Measurements from ENCODE around the gene SIRPA.

Gene SIRPA

DNA sequence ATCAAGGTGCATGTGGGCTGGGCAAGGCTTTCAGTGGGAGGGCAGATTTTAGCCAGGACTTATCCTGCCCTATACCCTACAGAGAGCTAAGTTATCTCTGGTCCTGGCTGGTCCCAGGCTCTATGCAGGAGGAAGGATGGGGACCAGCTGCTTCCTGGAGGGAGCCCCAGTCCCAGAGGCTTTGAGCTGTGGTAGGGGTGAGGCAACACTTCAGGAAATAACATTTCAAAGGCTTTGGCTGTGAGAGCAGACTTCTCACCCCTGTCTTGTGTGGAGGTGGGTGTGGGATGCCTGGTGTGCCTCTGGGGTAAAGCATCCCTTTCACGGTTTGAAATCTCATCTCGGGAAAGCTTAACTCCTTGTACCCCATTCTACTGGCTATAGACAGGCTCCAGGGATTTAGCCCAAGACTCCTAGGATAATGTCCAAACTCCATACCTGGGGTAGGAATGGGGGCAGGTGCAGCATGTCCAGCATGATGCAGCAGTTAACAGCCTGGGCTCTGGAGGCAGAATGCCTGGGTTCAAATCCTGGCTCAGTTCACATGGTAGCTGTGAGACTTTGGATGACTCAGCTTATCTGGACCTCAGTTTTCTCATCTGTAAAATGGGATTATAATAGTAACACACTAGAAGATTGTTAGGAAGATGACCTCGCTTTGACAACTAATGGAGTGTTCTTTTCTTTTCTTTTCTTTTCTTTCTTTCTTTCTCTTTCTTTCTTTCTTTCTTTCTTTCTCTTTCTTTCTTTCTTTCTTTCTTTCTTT is 27.5 kb upstream of the SIRPA start:
- TF ChIP-seq POLR2AphosphoS5 (IDR thresholded peaks at IDR 0.05; ENCODE audit: low read depth, low read length) (no peak), SIN3A (IDR thresholded peaks at IDR 0.05; ENCODE audit: borderline replicate concordance, insufficient read depth, low read length) (no peak), REST (IDR thresholded peaks at IDR 0.05; ENCODE audit: insufficient read depth in 1 of 2, low read depth in 2 of 2, low read length in 2 of 2) (no peak), FOXP2 (optimal IDR thresholded peaks at IDR 0.05; ENCODE audit: borderline replicate concordance, extremely low read depth, extremely low read length, insufficient read depth) (no peak)

GRCh38 chr20:1868856-1869255 is 26.4 kb upstream of the SIRPA start:
- TF ChIP-seq FOXP2 (optimal IDR thresholded peaks at IDR 0.05; ENCODE audit: borderline replicate concordance, extremely low read depth, extremely low read length, insufficient read depth) (no peak), TAF1 (IDR thresholded peaks at IDR 0.05; ENCODE audit: borderline replicate concordance, insufficient read depth, low read length) (no peak), POLR2AphosphoS5 (IDR thresholded peaks at IDR 0.05; ENCODE audit: low read depth, low read length) (no peak), REST (IDR thresholded peaks at IDR 0.05; ENCODE audit: insufficient read depth in 1 of 2, low read depth in 2 of 2, low read length in 2 of 2) (no peak), SIN3A (IDR thresholded peaks at IDR 0.05; ENCODE audit: borderline replicate concordance, insufficient read depth, low read length) (no peak)

GRCh38 chr20:1870323-1870722 is 24.9 kb upstream of the SIRPA start:
- TF ChIP-seq TAF1 (IDR thresholded peaks at IDR 0.05; ENCODE audit: borderline replicate concordance, insufficient read depth, low read length) = no peak
- no peak for TF ChIP-seq POLR2AphosphoS5 (IDR thresholded peaks at IDR 0.05; ENCODE audit: low read depth, low read length)
- TF ChIP-seq REST (IDR thresholded peaks at IDR 0.05; ENCODE audit: insufficient read depth in 1 of 2, low read depth in 2 of 2, low read length in 2 of 2) = no peak
- TF ChIP-seq FOXP2 (optimal IDR thresholded peaks at IDR 0.05; ENCODE audit: borderline replicate concordance, extremely low read depth, extremely low read length, insufficient read depth) = no peak
- TF ChIP-seq SIN3A (IDR thresholded peaks at IDR 0.05; ENCODE audit: borderline replicate concordance, insufficient read depth, low read length) = no peak

DNA sequence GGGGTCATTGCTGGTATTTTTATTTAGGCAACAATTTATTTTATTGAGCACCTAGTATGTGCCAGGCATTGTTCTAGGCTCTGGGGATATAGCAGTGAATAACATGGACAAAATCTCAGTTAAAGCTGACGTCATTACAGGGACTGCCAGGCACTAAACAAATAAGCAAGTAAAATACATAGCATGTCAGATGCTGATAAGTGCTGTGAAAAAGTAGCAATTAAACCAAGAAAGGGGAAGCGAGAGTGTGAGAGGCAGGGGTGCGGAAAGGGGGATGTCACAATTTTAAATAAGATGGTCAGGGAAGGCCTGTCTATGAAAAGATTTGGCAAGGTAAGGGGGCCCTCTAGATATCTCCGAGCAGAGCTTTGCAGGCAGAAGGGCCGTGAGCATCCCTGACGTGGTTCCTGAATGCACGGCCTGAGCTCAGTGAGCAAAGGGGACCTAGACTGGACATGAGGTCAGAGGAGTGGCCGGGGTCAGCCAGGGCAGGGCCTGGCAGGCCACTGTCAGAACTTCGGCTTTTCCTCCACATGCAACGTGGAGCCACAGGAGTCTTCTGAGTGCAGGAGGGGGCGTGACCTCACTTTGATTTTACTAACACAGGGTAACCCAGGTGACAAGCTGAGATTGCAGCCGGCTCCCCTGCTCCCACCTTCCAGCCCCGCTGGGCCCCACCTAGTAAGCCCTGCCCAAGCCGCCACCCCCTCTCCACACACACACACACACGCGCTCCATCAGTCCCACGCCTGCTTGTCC is 24.2 kb upstream of the SIRPA start:
- TF ChIP-seq REST (IDR thresholded peaks at IDR 0.05; ENCODE audit: insufficient read depth in 1 of 2, low read depth in 2 of 2, low read length in 2 of 2) = no peak
- no peak for TF ChIP-seq TAF1 (IDR thresholded peaks at IDR 0.05; ENCODE audit: borderline replicate concordance, insufficient read depth, low read length)
- no peak for TF ChIP-seq FOXP2 (optimal IDR thresholded peaks at IDR 0.05; ENCODE audit: borderline replicate concordance, extremely low read depth, extremely low read length, insufficient read depth)
- TF ChIP-seq POLR2AphosphoS5 (IDR thresholded peaks at IDR 0.05; ENCODE audit: low read depth, low read length) = no peak
- no peak for TF ChIP-seq SIN3A (IDR thresholded peaks at IDR 0.05; ENCODE audit: borderline replicate concordance, insufficient read depth, low read length)

Data from PFSK-1 (cell line).